GM23338 (cell line): Measurements from ENCODE around the gene KRTAP6-1. TPM values are rescaled to one million over a fixed set of nuclear protein-coding genes. Genes with fewer than 3 reads are reported as not detected.

Experiments
- ATAC-seq: fragments of 200-7000 bp; cut with Tn5 transposase; 3 replicates; pipeline ENCODE4 v1.9.1; 2020
- DNase-seq: peaks from one replicate; pipeline ENCODE4 v3.0.0-alpha.2; 2015; ENCODE audit warnings: low spot score
- H2AFZ ChIP-seq: fragments of 200-600 bp; sonication (generic); 2 replicates; pipeline ENCODE4 v1.8.0; 2016; ENCODE audit warnings: antibody characterized with exemption, mild to moderate bottlenecking, moderate library complexity
- H3F3A ChIP-seq: fragments of 200-600 bp; sonication (generic); replicated peaks from 2 replicates; pipeline ENCODE4 v1.8.0; 2017; ENCODE audit warnings: antibody characterized with exemption, mixed run types, low read depth
- H3K27ac ChIP-seq: fragments of 200-600 bp; sonication (generic); 2 replicates; pipeline ENCODE4 v1.6.1; 2016; ENCODE audit warnings: low read depth
- H3K27me3 ChIP-seq: fragments of 200-600 bp; sonication (generic); 2 replicates; pipeline ENCODE4 v1.8.0; 2016; ENCODE audit warnings: mild to moderate bottlenecking, mixed run types, moderate library complexity; ENCODE audit not compliant: insufficient read depth
- H3K36me3 ChIP-seq: fragments of 200-600 bp; sonication (generic); 2 replicates; pipeline ENCODE4 v1.8.0; 2016; ENCODE audit warnings: mild to moderate bottlenecking; ENCODE audit not compliant: insufficient read depth
- H3K4me1 ChIP-seq: fragments of 200-600 bp; sonication (generic); 2 replicates; pipeline ENCODE4 v1.8.0; 2016; ENCODE audit warnings: mild to moderate bottlenecking, moderate library complexity; ENCODE audit not compliant: insufficient read depth
- H3K4me2 ChIP-seq: fragments of 200-600 bp; sonication (generic); 2 replicates; pipeline ENCODE4 v1.7.1; 2017; ENCODE audit warnings: mixed run types
- H3K4me3 ChIP-seq: fragments of 200-600 bp; sonication (generic); 2 replicates; pipeline ENCODE4 v1.6.1; 2016; ENCODE audit warnings: mixed run types
- H3K79me2 ChIP-seq: fragments of 200-600 bp; sonication (generic); replicated peaks from 2 replicates; pipeline ENCODE4 v1.8.0; 2017; ENCODE audit warnings: mild to moderate bottlenecking; ENCODE audit not compliant: insufficient read depth
- H3K9me2 ChIP-seq: fragments of 200-600 bp; sonication (generic); 2 replicates; pipeline ENCODE4 v1.8.0; 2017; ENCODE audit not compliant: insufficient read depth
- H4K20me1 ChIP-seq: fragments of 200-600 bp; sonication (generic); replicated peaks from 2 replicates; pipeline ENCODE4 v1.8.0; 2017; ENCODE audit warnings: mild to moderate bottlenecking; ENCODE audit not compliant: insufficient read depth
- H3K27ac Mint-ChIP-seq: 2 replicates; pipeline ENCODE4 v1.8.0; 2020; ENCODE audit warnings: inconsistent platforms, mild to moderate bottlenecking, moderate library complexity, mixed read lengths
- H3K27me3 Mint-ChIP-seq: 3 replicates; pipeline ENCODE4 v1.8.0; 2022; ENCODE audit warnings: low read depth, mild to moderate bottlenecking, moderate library complexity, mixed read lengths, inconsistent platforms; ENCODE audit not compliant: insufficient read depth, poor library complexity
- H3K36me3 Mint-ChIP-seq: 3 replicates; pipeline ENCODE4 v1.8.0; 2021; ENCODE audit warnings: low read depth, mild to moderate bottlenecking, inconsistent platforms, moderate library complexity, mixed read lengths
- H3K4me1 Mint-ChIP-seq: 3 replicates; pipeline ENCODE4 v1.8.0; 2020; ENCODE audit warnings: mild to moderate bottlenecking, inconsistent platforms, mixed read lengths
- H3K4me3 Mint-ChIP-seq: 3 replicates; pipeline ENCODE4 v1.8.0; 2021; ENCODE audit warnings: moderate library complexity, mild to moderate bottlenecking, inconsistent platforms, mixed read lengths
- H3K9me3 Mint-ChIP-seq: 3 replicates; pipeline ENCODE4 v1.8.0; 2020; ENCODE audit warnings: moderate library complexity, mild to moderate bottlenecking, inconsistent platforms, mixed read lengths
- CREB1 ChIP-seq: fragments of 250-450 bp; sonication (Bioruptor Pico); IDR thresholded peaks from 2 replicates; pipeline ENCODE4 v1.5.0; 2020; ENCODE audit warnings: low read depth, mild to moderate bottlenecking, moderate library complexity
- CTCF ChIP-seq, 2 experiments: fragments of 200-600 bp in 1 of 2; sonication (generic) in 1 of 2; conservative IDR thresholded peaks; 2 replicates each; pipeline versions ENCODE4 v1.5.1 to v1.6.1; 2016 to 2017; ENCODE audit warnings: antibody characterized with exemption in 2 of 2, low read depth in 2 of 2, mild to moderate bottlenecking in 2 of 2, moderate library complexity in 1 of 2
- EZH2 ChIP-seq: fragments of 200-600 bp; sonication (generic); IDR thresholded peaks from one replicate; pipeline ENCODE4 v1.8.0; 2017; ENCODE audit warnings: antibody characterized with exemption, mild to moderate bottlenecking, low read depth; ENCODE audit not compliant: unreplicated experiment
- EZH2phosphoT487 ChIP-seq: fragments of 200-600 bp; sonication (generic); IDR thresholded peaks from one replicate; pipeline ENCODE4 v1.8.1; 2018; ENCODE audit warnings: antibody characterized with exemption; ENCODE audit not compliant: unreplicated experiment
- JUNB ChIP-seq: IDR thresholded peaks from one replicate; pipeline ENCODE4 v1.6.1; 2016; ENCODE audit warnings: antibody characterized with exemption; ENCODE audit not compliant: unreplicated experiment
- NANOG ChIP-seq: IDR thresholded peaks from 2 replicates; pipeline ENCODE4 v1.6.1; 2016; ENCODE audit warnings: antibody characterized with exemption, borderline replicate concordance
- POLR2AphosphoS5 ChIP-seq: IDR thresholded peaks from 2 replicates; pipeline ENCODE4 v1.6.1; 2016; ENCODE audit warnings: antibody characterized with exemption, low read depth
- REST ChIP-seq: IDR thresholded peaks from one replicate; pipeline ENCODE4 v1.6.1; 2018; ENCODE audit warnings: antibody characterized with exemption; ENCODE audit not compliant: unreplicated experiment
- STAT1 ChIP-seq: IDR thresholded peaks from one replicate; pipeline ENCODE4 v1.6.1; 2016; ENCODE audit warnings: antibody characterized with exemption; ENCODE audit not compliant: unreplicated experiment
- ZNF114 ChIP-seq: fragments of 250-450 bp; sonication (Bioruptor Pico); IDR thresholded peaks from 2 replicates; pipeline ENCODE4 v1.5.0; 2020; ENCODE audit warnings: mild to moderate bottlenecking, moderate library complexity
- ZNF331 ChIP-seq: fragments of 250-450 bp; sonication (Bioruptor Pico); IDR thresholded peaks from 2 replicates; pipeline ENCODE4 v1.5.0; 2020; ENCODE audit warnings: low read depth, mild to moderate bottlenecking, moderate library complexity
- polyA plus RNA-seq: library from polyadenylated mRNA; unstranded; fragments of >200 nt; fragmentation: Nextera tagmentation; extraction: Ambion mirVana; gene quantifications from 2 replicates; pipeline ENCODE4 v1.2.1, GENCODE V29; 2016
- total RNA-seq: library from RNA; depleted of rRNA; stranded (reverse); fragments of >200 nt; shearing (Covaris generic); gene quantifications from 2 replicates; pipeline ENCODE4 v1.2.3, GENCODE V29; 2014
- TF ChIP-seq, protein P1 (sequence below): IDR thresholded peaks from 2 replicates; pipeline ENCODE4 v1.6.1; 2016; ENCODE audit warnings: antibody characterized with exemption
- TF ChIP-seq, protein P2 (sequence below): fragments of 250-450 bp; sonication (Bioruptor Pico); IDR thresholded peaks from 2 replicates; pipeline ENCODE4 v1.5.0; 2020; ENCODE audit warnings: mild to moderate bottlenecking, moderate library complexity

KRTAP6-1 gene
- total and polyA plus RNA-seq, 2 experiments from 2014 or later: not detected

DNA sequence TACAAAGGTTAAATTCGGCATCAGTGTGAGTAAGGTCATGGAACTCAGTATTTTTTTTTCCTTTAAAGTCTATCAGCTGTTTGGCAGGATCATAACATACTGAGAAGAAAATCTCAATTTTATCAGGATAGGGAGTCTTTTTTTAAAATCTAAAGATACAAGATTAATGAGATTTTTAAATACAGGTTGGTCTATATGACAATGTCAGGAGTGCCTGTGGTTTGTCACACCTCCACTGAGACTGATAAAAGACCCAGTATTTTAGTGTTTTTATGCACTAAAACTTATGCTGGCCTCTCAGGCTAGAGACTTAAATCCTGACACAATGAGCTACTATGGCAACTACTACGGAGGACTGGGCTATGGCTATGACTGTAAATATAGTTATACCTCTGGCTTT lies 28.8 kb upstream of the KRTAP6-1 start, which contains the start of gene KRTAP20-3:
KRTAP20-3 (plus strand) TSS at position 301 of the 400 bp plus-strand sequence.
- H3K9me3 Mint-ChIP-seq: peaks cover 3% of the 10 kb centered on the region; the same call in 2 of the 3 replicates

More for the DNA sequence above, 28.8 kb upstream of the KRTAP6-1 start, which contains the start of gene KRTAP20-3:
- Histone ChIP-seq H3K4me2 (no peak within 1 kb of the TSS), H3K27ac (no peak within 1 kb of the TSS), H4K20me1 (no peaks in the 10 kb centered on the region), H3K4me1 (no peaks in the 10 kb centered on the region), H3K4me3 (no peak within 1 kb of the TSS), H2AFZ (no peak within 1 kb of the TSS), H3K9me2 (0 out of 2 replicates have a peak, but pooled peaks cover 8% of the 10 kb centered on the region), H3K79me2 (no peaks in the 10 kb centered on the region), H3K36me3 (no peaks in the 10 kb centered on the region), H3F3A (no peaks in the 10 kb centered on the region), H3K27me3 (no peaks in the 10 kb centered on the region)
- TF ChIP-seq POLR2AphosphoS5 (no peak), EZH2 (no peak), EZH2phosphoT487 (no peak), STAT1 (no peak), ZNF331 (CRISPR knock-in tag) (no peak), JUNB (no peak), CREB1 (CRISPR knock-in tag) (no peak), CTCF (conservative IDR thresholded peaks at IDR 0.05; ENCODE audit: low read depth in 2 of 2) (no peak), NANOG (no peak), REST (no peak), ZNF114 (CRISPR knock-in tag) (no peak)
- TF ChIP-seq, protein P1, sequence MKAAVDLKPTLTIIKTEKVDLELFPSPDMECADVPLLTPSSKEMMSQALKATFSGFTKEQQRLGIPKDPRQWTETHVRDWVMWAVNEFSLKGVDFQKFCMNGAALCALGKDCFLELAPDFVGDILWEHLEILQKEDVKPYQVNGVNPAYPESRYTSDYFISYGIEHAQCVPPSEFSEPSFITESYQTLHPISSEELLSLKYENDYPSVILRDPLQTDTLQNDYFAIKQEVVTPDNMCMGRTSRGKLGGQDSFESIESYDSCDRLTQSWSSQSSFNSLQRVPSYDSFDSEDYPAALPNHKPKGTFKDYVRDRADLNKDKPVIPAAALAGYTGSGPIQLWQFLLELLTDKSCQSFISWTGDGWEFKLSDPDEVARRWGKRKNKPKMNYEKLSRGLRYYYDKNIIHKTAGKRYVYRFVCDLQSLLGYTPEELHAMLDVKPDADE: no peak
- TF ChIP-seq, protein P2, sequence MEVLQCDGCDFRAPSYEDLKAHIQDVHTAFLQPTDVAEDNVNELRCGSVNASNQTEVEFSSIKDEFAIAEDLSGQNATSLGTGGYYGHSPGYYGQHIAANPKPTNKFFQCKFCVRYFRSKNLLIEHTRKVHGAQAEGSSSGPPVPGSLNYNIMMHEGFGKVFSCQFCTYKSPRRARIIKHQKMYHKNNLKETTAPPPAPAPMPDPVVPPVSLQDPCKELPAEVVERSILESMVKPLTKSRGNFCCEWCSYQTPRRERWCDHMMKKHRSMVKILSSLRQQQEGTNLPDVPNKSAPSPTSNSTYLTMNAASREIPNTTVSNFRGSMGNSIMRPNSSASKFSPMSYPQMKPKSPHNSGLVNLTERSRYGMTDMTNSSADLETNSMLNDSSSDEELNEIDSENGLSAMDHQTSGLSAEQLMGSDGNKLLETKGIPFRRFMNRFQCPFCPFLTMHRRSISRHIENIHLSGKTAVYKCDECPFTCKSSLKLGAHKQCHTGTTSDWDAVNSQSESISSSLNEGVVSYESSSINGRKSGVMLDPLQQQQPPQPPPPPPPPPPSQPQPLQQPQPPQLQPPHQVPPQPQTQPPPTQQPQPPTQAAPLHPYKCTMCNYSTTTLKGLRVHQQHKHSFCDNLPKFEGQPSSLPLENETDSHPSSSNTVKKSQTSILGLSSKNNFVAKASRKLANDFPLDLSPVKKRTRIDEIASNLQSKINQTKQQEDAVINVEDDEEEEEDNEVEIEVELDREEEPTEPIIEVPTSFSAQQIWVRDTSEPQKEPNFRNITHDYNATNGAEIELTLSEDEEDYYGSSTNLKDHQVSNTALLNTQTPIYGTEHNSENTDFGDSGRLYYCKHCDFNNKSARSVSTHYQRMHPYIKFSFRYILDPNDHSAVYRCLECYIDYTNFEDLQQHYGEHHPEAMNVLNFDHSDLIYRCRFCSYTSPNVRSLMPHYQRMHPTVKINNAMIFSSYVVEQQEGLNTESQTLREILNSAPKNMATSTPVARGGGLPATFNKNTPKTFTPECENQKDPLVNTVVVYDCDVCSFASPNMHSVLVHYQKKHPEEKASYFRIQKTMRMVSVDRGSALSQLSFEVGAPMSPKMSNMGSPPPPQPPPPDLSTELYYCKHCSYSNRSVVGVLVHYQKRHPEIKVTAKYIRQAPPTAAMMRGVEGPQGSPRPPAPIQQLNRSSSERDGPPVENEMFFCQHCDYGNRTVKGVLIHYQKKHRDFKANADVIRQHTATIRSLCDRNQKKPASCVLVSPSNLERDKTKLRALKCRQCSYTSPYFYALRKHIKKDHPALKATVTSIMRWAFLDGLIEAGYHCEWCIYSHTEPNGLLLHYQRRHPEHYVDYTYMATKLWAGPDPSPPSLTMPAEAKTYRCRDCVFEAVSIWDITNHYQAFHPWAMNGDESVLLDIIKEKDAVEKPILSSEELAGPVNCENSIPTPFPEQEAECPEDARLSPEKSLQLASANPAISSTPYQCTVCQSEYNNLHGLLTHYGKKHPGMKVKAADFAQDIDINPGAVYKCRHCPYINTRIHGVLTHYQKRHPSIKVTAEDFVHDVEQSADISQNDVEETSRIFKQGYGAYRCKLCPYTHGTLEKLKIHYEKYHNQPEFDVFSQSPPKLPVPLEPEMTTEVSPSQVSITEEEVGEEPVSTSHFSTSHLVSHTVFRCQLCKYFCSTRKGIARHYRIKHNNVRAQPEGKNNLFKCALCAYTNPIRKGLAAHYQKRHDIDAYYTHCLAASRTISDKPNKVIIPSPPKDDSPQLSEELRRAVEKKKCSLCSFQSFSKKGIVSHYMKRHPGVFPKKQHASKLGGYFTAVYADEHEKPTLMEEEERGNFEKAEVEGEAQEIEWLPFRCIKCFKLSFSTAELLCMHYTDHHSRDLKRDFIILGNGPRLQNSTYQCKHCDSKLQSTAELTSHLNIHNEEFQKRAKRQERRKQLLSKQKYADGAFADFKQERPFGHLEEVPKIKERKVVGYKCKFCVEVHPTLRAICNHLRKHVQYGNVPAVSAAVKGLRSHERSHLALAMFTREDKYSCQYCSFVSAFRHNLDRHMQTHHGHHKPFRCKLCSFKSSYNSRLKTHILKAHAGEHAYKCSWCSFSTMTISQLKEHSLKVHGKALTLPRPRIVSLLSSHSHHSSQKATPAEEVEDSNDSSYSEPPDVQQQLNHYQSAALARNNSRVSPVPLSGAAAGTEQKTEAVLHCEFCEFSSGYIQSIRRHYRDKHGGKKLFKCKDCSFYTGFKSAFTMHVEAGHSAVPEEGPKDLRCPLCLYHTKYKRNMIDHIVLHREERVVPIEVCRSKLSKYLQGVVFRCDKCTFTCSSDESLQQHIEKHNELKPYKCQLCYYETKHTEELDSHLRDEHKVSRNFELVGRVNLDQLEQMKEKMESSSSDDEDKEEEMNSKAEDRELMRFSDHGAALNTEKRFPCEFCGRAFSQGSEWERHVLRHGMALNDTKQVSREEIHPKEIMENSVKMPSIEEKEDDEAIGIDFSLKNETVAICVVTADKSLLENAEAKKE (CRISPR knock-in tag): no peak
- H3K27me3 Mint-ChIP-seq: no peaks in the 10 kb centered on the region
- no peak within 1 kb of the TSS for H3K4me3 Mint-ChIP-seq
- H3K27ac Mint-ChIP-seq: no peak within 1 kb of the TSS
- ATAC-seq (no peak), DNase-seq (no peak)
- H3K36me3 Mint-ChIP-seq: no peaks in the 10 kb centered on the region
- no peaks in the 10 kb centered on the region for H3K4me1 Mint-ChIP-seq
